K562 (cell line): ENCODE measurements around the gene RSBN1L. TPM values are rescaled to one million over a fixed set of nuclear protein-coding genes. Genes with fewer than 3 reads are reported as not detected.

ENCODE experiments used
- FOXO4 ChIP-seq: fragments of 450-650 bp; formaldehyde crosslinking; IDR thresholded peaks from 2 replicates; pipeline ENCODE4 v1.4.0; 2020; ENCODE audit warnings: mild to moderate bottlenecking, moderate library complexity
- ILK ChIP-seq: fragments of 450-650 bp; IDR thresholded peaks from 2 replicates; pipeline ENCODE4 v1.6.1; 2016; ENCODE audit warnings: missing genetic modification characterization, low read depth, mild to moderate bottlenecking, missing compliant biosample characterization, moderate library complexity, borderline replicate concordance
- KHSRP ChIP-seq: fragments of 450-650 bp; IDR thresholded peaks from 2 replicates; pipeline ENCODE4 v1.6.1; 2017
- MCM3 ChIP-seq: fragments of 450-650 bp; IDR thresholded peaks from 2 replicates; pipeline ENCODE4 v1.6.1; 2016
- NCOR1 ChIP-seq: fragments of 450-650 bp; IDR thresholded peaks from 2 replicates; pipeline ENCODE4 v1.6.1; 2016; ENCODE audit warnings: mild to moderate bottlenecking, moderate library complexity
- NEUROD1 ChIP-seq: fragments of 150-350 bp; IDR thresholded peaks from 2 replicates; pipeline ENCODE4 v1.6.1; 2014; ENCODE audit warnings: borderline replicate concordance, low read length, low read depth; ENCODE audit not compliant: partially characterized antibody
- PHTF2 ChIP-seq: fragments of 250-450 bp; sonication (Bioruptor Pico); IDR thresholded peaks from 2 replicates; pipeline ENCODE4 v1.5.0; 2021; ENCODE audit warnings: mild to moderate bottlenecking
- POLR2B ChIP-seq: fragments of 450-650 bp; IDR thresholded peaks from 2 replicates; pipeline ENCODE4 v1.6.1; 2018; ENCODE audit warnings: low read depth; ENCODE audit not compliant: partially characterized antibody
- SIX5 ChIP-seq, 2 experiments: IDR thresholded peaks; 2 replicates each; pipeline ENCODE4 v1.6.1; 2011; ENCODE audit warnings: low read length in 2 of 2, borderline replicate concordance in 1 of 2, low read depth in 1 of 2, mild to moderate bottlenecking in 1 of 2, moderate library complexity in 1 of 2; ENCODE audit not compliant: insufficient read depth in 1 of 2
- SOX6 ChIP-seq: fragments of 450-650 bp; IDR thresholded peaks from 2 replicates; pipeline ENCODE4 v1.6.1; 2014; ENCODE audit warnings: mild to moderate bottlenecking
- TCF7L2 ChIP-seq: fragments of 150-350 bp; IDR thresholded peaks from 2 replicates; pipeline ENCODE4 v1.6.1; 2016; ENCODE audit warnings: low read depth, mild to moderate bottlenecking, low read length, moderate library complexity
- ZKSCAN3 ChIP-seq: fragments of 250-450 bp; sonication (Bioruptor Pico); IDR thresholded peaks from 2 replicates; pipeline ENCODE4 v1.4.0; 2020
- ZNF586 ChIP-seq: fragments of 450-650 bp; formaldehyde crosslinking; conservative IDR thresholded peaks from 2 replicates; pipeline ENCODE4 v1.4.0; 2020; ENCODE audit warnings: mild to moderate bottlenecking, moderate library complexity
- ZNF592 ChIP-seq: fragments of 450-650 bp; IDR thresholded peaks from 2 replicates; pipeline ENCODE4 v1.6.1; 2017; ENCODE audit warnings: antibody characterized with exemption, mild to moderate bottlenecking
- ZNF778 ChIP-seq: fragments of 450-650 bp; formaldehyde crosslinking; IDR thresholded peaks from 2 replicates; pipeline ENCODE4 v1.4.0; 2020; ENCODE audit warnings: mild to moderate bottlenecking, moderate library complexity
- polyA plus RNA-seq, 8 experiments: library from polyadenylated mRNA; depleted of rRNA in 4 of 8; stranded (reverse) in 5 of 8; unstranded in 3 of 8; fragments of >200 nt; fragmentation: Nextera tagmentation in 2 of 8; fragmentation: Illumina TruSeq in 1 of 8; extraction: Ambion mirVana in 2 of 8; extraction: Trizol in 1 of 8; gene quantifications; 2 replicates each; pipeline versions ENCODE4 v1.2.1 to v1.2.3, GENCODE V29; 2011 to 2014; ENCODE audit warnings: inconsistent platforms in 1 of 8, missing spikeins in 1 of 8
- total RNA-seq, 7 experiments: library from RNA; depleted of rRNA in 6 of 7; stranded (reverse); fragments of >200 nt in 6 of 7; fragmentation: Illumina TruSeq in 2 of 7; extraction: Trizol in 2 of 7; gene quantifications; 2 replicates each; pipeline versions ENCODE4 v1.2.1 to v1.2.3, GENCODE V29; 2011 to 2021; ENCODE audit warnings: low replicate concordance in 1 of 7
- TF ChIP-seq, protein P1 (sequence below): fragments of 450-650 bp; IDR thresholded peaks from 2 replicates; pipeline ENCODE4 v1.6.1; 2016; ENCODE audit warnings: missing biosample characterization, missing genetic modification characterization
- TF ChIP-seq, protein P2 (sequence below): fragments of 450-650 bp; formaldehyde crosslinking; IDR thresholded peaks from 2 replicates; pipeline ENCODE4 v1.4.0; 2020; ENCODE audit warnings: mild to moderate bottlenecking, moderate library complexity
- TF ChIP-seq, protein P3 (sequence below): sonication (generic); formaldehyde crosslinking; IDR thresholded peaks from 2 replicates; pipeline ENCODE4 v1.9.0; 2022; ENCODE audit warnings: mild to moderate bottlenecking, missing genetic modification reagents
- TF ChIP-seq, protein P4 (sequence below): fragments of 450-650 bp; IDR thresholded peaks from 2 replicates; pipeline ENCODE4 v1.6.1; 2018; ENCODE audit warnings: mild to moderate bottlenecking, low read depth; ENCODE audit not compliant: partially characterized antibody

RSBN1L gene
- total and polyA plus RNA-seq, 9 of the 15 experiments (the other 6 are each of a cell fraction or from before 2014, with no cell fraction given) = 6.2 to 35.2 (median 20.1) TPM

DNA sequence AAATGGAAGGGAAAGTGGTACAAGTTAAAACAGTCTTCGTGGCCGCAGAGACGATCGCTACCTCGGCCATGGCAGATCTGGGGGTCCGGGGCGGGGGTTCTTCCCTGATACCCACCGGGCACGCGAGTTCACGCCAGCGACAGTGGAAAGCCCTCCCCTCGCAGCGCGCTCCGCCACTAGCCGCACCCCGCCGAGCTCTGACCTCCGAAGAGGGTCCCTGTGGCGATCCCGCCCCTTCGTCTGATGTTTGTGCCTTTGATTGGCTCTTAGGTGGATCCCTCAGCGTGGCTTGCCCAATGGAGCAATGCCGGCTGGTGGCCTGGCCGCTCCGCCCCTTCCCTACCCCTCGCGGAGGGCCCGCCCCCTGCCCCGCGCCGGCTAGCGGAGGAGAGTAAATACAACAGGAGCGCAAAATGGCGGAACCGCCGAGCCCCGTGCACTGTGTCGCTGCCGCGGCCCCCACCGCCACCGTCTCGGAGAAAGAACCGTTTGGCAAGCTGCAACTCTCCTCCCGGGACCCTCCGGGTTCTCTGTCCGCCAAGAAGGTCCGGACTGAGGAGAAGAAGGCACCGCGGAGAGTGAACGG is at the start of gene RSBN1L (continued):
- TF ChIP-seq NEUROD1 (peak; percentile 91), KHSRP (no peak), ILK (tag) (no peak), ZNF778 (no peak), ZNF592 (no peak), MCM3 (no peak), SIX5 (IDR thresholded peaks at IDR 0.05; ENCODE audit: borderline replicate concordance in 1 of 2, insufficient read depth in 1 of 2, low read depth in 1 of 2, low read length in 2 of 2) (no peak), ZKSCAN3 (CRISPR knock-in tag) (no peak), POLR2B (peak; percentile 87), NCOR1 (no peak), PHTF2 (CRISPR knock-in tag) (no peak), TCF7L2 (no peak), ZNF586 (CRISPR knock-in tag) (no peak), FOXO4 (CRISPR knock-in tag) (no peak), SOX6 (no peak)
- TF ChIP-seq, protein P1, sequence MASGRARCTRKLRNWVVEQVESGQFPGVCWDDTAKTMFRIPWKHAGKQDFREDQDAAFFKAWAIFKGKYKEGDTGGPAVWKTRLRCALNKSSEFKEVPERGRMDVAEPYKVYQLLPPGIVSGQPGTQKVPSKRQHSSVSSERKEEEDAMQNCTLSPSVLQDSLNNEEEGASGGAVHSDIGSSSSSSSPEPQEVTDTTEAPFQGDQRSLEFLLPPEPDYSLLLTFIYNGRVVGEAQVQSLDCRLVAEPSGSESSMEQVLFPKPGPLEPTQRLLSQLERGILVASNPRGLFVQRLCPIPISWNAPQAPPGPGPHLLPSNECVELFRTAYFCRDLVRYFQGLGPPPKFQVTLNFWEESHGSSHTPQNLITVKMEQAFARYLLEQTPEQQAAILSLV (tag) = no peak
- TF ChIP-seq, protein P2, sequence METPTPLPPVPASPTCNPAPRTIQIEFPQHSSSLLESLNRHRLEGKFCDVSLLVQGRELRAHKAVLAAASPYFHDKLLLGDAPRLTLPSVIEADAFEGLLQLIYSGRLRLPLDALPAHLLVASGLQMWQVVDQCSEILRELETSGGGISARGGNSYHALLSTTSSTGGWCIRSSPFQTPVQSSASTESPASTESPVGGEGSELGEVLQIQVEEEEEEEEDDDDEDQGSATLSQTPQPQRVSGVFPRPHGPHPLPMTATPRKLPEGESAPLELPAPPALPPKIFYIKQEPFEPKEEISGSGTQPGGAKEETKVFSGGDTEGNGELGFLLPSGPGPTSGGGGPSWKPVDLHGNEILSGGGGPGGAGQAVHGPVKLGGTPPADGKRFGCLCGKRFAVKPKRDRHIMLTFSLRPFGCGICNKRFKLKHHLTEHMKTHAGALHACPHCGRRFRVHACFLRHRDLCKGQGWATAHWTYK (CRISPR knock-in tag) = no peak
- TF ChIP-seq, protein P3, sequence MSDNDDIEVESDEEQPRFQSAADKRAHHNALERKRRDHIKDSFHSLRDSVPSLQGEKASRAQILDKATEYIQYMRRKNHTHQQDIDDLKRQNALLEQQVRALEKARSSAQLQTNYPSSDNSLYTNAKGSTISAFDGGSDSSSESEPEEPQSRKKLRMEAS (CRISPR knock-in tag) = peak; percentile 67
- TF ChIP-seq, protein P4, sequence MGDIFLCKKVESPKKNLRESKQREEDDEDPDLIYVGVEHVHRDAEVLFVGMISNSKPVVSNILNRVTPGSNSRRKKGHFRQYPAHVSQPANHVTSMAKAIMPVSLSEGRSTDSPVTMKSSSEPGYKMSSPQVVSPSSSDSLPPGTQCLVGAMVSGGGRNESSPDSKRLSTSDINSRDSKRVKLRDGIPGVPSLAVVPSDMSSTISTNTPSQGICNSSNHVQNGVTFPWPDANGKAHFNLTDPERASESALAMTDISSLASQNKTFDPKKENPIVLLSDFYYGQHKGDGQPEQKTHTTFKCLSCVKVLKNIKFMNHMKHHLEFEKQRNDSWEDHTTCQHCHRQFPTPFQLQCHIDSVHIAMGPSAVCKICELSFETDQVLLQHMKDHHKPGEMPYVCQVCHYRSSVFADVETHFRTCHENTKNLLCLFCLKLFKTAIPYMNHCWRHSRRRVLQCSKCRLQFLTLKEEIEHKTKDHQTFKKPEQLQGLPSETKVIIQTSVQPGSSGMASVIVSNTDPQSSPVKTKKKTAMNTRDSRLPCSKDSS = no peak
